Measurements from ENCODE around the gene AHRR. TPM values are rescaled to one million over a fixed set of nuclear protein-coding genes. Genes with fewer than 3 reads are reported as not detected.

Gene AHRR
- total RNA-seq, 1 donor from 2014 or later, result 11.3 TPM

DNA sequence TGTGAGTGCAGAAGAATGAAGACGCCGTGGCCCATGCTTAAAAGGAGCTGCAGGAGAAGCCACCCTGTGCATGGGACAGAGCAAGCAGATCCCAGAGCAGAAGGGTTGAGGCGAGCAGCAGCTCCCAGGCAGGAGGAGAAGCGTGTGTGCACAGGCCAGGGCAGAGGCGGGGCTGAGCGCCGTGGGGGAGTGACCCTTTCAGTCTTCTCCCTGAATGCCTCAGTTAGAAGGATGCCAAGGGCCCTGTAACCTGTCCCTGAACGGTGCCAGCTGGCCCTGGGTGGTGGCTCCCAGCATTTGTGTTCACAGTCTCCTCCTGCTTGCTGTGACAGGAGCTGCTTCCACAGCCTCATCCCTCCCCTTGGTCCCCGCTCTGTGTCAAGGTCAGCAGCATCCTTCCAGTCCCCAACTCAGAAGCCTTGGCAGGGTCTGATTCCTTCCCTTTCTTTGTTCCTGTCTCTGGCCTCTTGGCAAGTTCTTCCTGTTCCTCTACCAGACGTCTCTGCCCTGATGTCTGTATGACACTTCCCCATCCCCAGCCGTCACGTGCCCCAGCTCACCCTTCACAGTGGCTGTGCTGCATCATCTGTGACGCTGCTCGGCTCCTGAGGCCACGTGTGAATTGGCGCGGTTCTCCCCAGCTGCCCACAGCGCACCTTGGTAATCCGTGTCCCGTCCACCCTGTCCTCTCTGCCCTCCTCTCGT is 126.7 kb downstream of the AHRR start:
- no peak overlapping the region for H3K4me3 ChIP-seq
- H3K27me3 ChIP-seq, result no peaks in the 10 kb centered on the region
- peaks cover 0 to 59% of the 10 kb centered on the region in 2 donors for H3K36me3 ChIP-seq
- intact Hi-C loops (cut with DNase I), result loop anchor here (5.0 kb wide), 1 partner anchor 414 kb away; no protein-coding TSS in a partner anchor
- peaks cover 5% of the 10 kb centered on the region for H3K9me3 ChIP-seq
- H3K4me1 ChIP-seq, result peaks cover 20% of the 10 kb centered on the region
- TF ChIP-seq, protein P1, sequence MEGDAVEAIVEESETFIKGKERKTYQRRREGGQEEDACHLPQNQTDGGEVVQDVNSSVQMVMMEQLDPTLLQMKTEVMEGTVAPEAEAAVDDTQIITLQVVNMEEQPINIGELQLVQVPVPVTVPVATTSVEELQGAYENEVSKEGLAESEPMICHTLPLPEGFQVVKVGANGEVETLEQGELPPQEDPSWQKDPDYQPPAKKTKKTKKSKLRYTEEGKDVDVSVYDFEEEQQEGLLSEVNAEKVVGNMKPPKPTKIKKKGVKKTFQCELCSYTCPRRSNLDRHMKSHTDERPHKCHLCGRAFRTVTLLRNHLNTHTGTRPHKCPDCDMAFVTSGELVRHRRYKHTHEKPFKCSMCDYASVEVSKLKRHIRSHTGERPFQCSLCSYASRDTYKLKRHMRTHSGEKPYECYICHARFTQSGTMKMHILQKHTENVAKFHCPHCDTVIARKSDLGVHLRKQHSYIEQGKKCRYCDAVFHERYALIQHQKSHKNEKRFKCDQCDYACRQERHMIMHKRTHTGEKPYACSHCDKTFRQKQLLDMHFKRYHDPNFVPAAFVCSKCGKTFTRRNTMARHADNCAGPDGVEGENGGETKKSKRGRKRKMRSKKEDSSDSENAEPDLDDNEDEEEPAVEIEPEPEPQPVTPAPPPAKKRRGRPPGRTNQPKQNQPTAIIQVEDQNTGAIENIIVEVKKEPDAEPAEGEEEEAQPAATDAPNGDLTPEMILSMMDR (IDR thresholded peaks at IDR 0.05), result no peak
- TF ChIP-seq POLR2AphosphoS5 (IDR thresholded peaks at IDR 0.05; ENCODE audit: insufficient read depth in 1 of 2, low read depth in 1 of 2) (no peak), POLR2A (IDR thresholded peaks at IDR 0.05) (no peak)
- no peak overlapping the region for H3K27ac ChIP-seq
- no peak for DNase-seq (ENCODE audit: extremely low spot score in 2 of 2)

DNA sequence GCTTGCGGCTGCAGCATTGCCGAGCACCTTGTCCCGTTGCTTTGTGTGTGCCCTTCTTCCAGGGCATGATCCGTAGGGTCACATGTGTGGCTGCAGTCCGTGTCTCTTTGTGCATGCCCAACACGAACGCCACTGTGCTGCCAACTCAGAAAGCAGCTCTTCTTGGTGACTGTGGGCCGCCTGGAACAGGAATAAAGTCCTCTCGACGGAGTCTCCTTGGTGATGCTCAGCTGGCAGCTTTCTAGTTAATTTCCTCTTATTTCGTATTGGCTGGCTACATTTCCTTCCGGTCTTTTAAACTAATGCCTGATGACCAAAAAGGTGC is 127.2 kb downstream of the AHRR start:
- H3K27ac ChIP-seq, result no peak overlapping the region
- H3K4me3 ChIP-seq, result no peak overlapping the region
- H3K9me3 ChIP-seq, result peaks cover 5% of the 10 kb centered on the region
- no peak for DNase-seq (ENCODE audit: extremely low spot score in 2 of 2)
- peaks cover 21% of the 10 kb centered on the region for H3K4me1 ChIP-seq
- intact Hi-C loops (cut with DNase I), result loop anchor here (5.0 kb wide), 1 partner anchor 414 kb away; no protein-coding TSS in a partner anchor
- peaks cover 0 to 64% of the 10 kb centered on the region in 2 donors for H3K36me3 ChIP-seq
- H3K27me3 ChIP-seq, result no peaks in the 10 kb centered on the region
- TF ChIP-seq POLR2AphosphoS5 (IDR thresholded peaks at IDR 0.05; ENCODE audit: insufficient read depth in 1 of 2, low read depth in 1 of 2), result no peak
- TF ChIP-seq, protein P1 (IDR thresholded peaks at IDR 0.05), result no peak
- TF ChIP-seq POLR2A (IDR thresholded peaks at IDR 0.05), result no peak

DNA sequence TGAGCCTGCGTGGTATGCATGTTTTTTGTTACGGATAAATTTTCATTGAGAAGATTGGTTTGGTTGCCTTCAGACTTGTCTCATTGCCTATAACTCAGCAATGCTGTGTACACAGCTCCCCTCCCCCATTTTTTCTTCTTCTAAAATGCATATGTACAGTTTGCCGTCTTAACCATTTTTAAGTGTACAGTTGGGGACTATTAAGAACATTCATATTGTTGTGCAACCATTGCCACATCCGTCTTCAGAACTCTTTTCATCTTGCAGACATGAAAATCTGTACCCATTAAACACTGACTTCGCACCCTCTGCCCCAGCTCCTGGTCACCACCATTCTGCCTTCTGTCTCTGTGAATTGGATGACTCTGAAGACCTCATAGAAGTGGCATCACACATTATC is 127.6 kb downstream of the AHRR start:
- peaks cover 21% of the 10 kb centered on the region for H3K4me1 ChIP-seq
- H3K27me3 ChIP-seq, result no peaks in the 10 kb centered on the region
- H3K36me3 ChIP-seq, result peaks cover 0 to 69% of the 10 kb centered on the region in 2 donors
- TF ChIP-seq POLR2AphosphoS5 (IDR thresholded peaks at IDR 0.05; ENCODE audit: insufficient read depth in 1 of 2, low read depth in 1 of 2) (no peak), POLR2A (IDR thresholded peaks at IDR 0.05) (no peak)
- no peak overlapping the region for H3K27ac ChIP-seq
- H3K4me3 ChIP-seq, result no peak overlapping the region
- peaks cover 5% of the 10 kb centered on the region for H3K9me3 ChIP-seq
- DNase-seq (ENCODE audit: extremely low spot score in 2 of 2), result no peak
- intact Hi-C loops (cut with DNase I), result loop anchor here (5.0 kb wide), 1 partner anchor 413 kb away; no protein-coding TSS in a partner anchor

DNA sequence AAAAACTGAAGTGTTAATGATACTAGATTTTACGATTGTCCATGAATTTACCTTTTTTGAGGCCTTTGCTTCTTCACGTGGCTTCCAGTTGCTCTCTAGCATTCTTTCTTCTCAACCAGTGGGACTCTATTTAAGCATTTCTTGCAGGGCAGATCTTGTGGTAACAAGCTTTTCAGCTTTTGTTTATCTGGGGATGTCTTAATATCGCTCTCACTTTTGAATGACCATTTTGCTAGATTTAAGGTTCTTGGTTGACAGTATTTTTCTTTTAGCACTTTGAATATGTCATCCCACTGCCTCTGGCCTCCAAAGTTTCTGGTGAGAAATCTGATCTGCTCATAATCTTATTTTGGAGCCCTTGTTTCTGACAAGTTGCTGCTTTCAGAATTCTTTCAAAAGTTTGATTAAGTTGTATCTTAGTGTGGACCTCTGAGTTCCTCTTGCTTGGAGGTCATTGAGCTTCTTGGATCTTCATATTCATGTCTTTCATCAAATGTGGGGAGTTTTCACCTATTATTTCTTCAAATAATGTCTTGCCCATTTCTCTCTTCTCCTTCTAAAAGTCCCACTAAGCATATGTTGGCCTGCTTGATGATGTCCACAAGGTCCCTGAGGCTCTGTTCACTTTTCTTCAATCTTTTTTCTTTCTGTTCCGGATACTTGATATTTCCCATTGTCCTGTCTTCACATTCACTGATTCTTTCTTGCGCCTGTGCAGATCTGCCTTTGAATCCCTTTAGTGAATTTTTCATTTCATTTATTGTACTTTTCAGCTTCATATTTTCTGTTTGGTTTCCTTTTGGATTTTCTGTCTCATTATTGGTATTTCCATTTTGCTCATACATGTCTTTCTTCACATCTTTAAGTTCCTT is 130.3 kb downstream of the AHRR start:
- TF ChIP-seq, protein P1 (IDR thresholded peaks at IDR 0.05), result no peak
- TF ChIP-seq POLR2A (IDR thresholded peaks at IDR 0.05), result no peak
- no peak for TF ChIP-seq POLR2AphosphoS5 (IDR thresholded peaks at IDR 0.05; ENCODE audit: insufficient read depth in 1 of 2, low read depth in 1 of 2)
- Histone ChIP-seq H3K36me3 (peaks cover 0 to 77% of the 10 kb centered on the region in 2 donors), H3K4me3 (no peak overlapping the region), H3K27me3 (no peaks in the 10 kb centered on the region), H3K27ac (no peak overlapping the region), H3K4me1 (peaks cover 18% of the 10 kb centered on the region), H3K9me3 (peaks cover 5% of the 10 kb centered on the region)
- no peak for DNase-seq (ENCODE audit: extremely low spot score in 2 of 2)
- intact Hi-C loops (cut with DNase I), result no loop called here

DNA sequence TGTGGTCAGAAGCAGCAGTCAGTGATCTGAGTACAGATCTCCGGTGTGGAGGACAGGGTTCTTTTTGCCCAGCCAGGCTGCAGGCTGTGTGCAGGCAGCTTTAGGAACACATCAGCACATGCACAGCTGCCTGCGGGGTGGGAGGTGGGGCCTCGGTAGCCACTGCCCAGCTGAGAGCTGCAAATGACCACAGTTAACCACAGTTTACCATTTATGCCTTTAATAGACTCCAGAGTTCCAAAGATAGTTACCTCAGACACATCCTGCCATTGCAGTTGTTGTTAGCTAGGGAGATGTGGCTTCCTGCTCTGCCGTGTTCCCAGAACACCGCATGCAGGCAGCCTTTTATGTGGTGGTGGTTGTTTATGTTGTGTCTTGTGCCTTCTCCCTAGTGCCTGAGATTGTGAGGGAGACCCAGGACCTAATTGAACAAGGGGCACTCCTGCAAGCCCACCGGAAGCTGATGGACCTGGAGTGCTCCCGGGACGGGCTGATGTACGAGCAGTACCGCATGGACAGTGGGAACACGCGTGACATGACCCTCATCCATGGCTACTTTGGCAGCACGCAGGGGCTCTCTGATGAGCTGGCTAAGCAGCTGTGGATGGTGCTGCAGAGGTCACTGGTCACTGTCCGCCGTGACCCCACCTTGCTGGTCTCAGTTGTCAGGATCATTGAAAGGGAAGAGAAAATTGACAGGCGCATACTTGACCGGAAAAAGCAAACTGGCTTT is 131.6 kb downstream of the AHRR start:
- intact Hi-C loops (cut with DNase I), result no loop called here
- Histone ChIP-seq H3K27me3 (no peaks in the 10 kb centered on the region), H3K4me1 (peaks cover 24% of the 10 kb centered on the region), H3K27ac (peak overlapping the region; percentile 9), H3K36me3 (peaks cover 0 to 77% of the 10 kb centered on the region in 2 donors), H3K9me3 (peaks cover 5% of the 10 kb centered on the region), H3K4me3 (no peak overlapping the region)
- no peak for TF ChIP-seq POLR2A (IDR thresholded peaks at IDR 0.05)
- TF ChIP-seq POLR2AphosphoS5 (IDR thresholded peaks at IDR 0.05; ENCODE audit: insufficient read depth in 1 of 2, low read depth in 1 of 2), result no peak
- TF ChIP-seq, protein P1 (IDR thresholded peaks at IDR 0.05), result no peak
- DNase-seq (ENCODE audit: extremely low spot score in 2 of 2), result no peak
